ACHN (cell line): Measurements from ENCODE around the gene TEX35.

ENCODE experiments used
- DNase-seq: peaks from one replicate; pipeline ENCODE4 v3.0.0-alpha.2; 2015
- in situ Hi-C: cut with HindIII; loops from 2 replicates; pipeline ENCODE4 v1.10.0; 2017; ENCODE audit warnings: low sequenced_read_pairs, low pct_ligation_motif_present, low pct_unique_long_range_greater_than_20kb

TEX35 gene

DNA sequence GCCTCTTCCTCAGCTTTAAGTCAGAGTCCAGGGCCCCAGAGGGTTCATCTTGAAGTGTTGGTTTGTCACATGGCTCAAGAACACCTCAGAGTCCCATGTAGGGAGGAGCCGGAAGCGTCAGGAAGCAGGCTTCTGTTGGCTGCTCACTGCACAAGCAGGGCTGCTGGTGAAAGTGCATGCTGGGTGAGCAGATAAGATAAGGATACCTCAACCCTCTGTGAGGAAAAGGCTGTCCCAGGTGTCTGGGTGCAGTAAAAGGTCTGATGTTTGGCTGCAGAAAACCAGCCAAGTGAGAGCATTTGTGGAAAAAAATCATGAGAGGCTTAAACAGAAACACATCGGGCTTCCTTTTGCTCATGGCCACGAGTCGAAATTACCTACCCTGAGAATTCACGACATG, 6.2 kb upstream of the TEX35 start:
- DNase-seq = no peak
- in situ Hi-C loops = no loop called here

DNA sequence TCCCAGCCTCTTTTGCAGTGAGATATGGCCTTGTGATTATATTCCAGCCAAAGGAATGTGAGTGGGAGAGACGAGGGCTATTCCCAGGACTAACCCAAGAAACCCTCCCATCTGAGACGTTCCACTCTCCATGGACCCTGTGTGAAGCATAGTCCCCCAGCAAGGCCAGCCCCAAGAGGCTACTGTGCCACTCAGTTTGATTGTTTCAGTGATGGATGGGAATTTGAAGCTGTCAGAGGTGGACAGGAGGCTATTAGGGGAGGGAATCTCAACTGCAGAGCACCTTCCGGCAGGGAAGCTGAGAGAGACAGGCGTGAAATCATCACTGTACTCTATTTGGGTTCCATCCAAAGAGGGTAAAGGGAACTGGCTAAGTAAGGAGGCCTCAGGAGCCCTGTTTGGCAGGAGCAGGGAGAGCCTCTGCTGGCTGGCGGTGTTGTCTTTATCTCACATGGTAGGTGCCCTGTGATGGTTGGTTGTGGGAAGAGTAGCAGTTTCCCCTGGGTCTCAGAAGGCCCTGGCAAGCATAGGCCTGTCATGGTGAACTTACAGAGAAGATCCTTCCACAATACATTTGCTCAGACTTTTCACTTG, 3.4 kb upstream of the TEX35 start:
- in situ Hi-C loops = no loop called here

DNA sequence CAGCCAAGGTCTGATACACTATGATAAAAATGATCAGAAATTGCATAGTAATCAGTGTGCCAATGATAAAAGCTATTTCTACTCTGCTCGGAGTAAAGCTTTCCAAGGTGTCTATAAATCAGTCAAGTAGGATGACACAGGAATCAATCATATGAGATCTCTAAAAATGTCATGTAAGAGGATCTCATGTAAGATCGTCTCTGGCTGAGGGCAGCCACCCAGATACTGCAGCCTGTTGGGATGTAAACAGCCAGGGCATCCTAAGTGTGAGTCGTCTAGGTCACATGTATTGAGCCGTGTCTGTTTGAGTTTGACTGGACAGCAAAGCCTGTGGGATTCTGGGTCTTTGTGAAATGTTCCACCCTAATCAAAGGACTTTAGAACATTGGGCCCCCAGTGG, 2.8 kb upstream of the TEX35 start:
- in situ Hi-C loops = no loop called here
- no peak for DNase-seq

More for the DNA sequence above, 3.4 kb upstream of the TEX35 start:
- no peak for DNase-seq

DNA sequence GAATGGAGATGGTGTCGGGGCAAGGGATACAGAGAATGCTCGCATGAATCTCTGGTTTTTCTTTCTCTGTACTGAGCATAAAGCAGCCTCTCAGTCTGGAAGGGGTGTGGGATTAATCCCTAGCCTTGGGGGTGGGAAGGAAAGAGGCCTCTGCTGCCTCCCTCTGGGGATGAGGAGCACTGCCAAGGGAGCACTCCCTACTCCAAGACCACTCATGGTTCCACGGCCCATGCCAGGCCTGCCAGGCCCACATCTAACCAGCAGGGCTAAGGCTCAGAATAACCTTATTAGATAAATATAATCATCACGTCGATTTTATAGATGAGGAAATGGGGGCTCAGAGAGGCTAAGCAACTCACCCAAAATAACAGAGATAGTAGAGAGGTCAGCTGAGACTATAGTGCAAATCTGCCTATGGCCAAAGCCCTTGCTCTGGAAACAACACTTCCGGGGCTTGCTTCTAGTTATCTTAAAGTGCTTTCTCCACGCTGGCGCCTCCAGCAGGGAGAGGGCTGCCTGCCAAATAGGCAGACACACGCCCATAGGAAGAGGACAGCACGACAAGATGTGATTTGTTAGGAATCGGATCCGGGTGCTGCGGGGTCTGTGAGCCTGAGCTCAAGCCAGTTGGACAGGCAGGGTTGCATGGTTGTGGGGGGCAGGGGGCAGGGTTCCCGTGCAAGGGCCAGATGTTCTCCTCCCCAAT, 522 bp downstream of the TEX35 start:
- DNase-seq = no peak
- in situ Hi-C loops = no loop called here

DNA sequence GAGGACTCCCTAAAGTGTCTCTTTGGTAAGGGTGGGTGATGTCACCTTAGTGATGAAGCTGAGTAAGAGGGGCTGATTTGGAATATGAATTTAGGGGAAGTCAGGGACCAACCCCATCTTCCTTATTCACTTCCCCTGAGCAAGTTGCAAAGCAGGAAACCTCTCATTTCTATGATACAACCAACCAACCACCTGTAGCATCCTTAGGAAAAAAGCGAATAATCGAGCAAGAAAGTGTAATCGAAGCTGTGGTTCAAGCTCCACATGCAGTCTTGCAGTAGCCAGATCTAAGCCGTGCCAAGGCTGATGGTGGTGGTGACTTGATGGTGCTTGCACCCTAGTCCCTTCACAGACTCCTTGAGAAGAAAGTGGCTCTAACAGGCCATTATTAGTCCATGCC, 3.2 kb downstream of the TEX35 start:
- no peak for DNase-seq
- in situ Hi-C loops = no loop called here

DNA sequence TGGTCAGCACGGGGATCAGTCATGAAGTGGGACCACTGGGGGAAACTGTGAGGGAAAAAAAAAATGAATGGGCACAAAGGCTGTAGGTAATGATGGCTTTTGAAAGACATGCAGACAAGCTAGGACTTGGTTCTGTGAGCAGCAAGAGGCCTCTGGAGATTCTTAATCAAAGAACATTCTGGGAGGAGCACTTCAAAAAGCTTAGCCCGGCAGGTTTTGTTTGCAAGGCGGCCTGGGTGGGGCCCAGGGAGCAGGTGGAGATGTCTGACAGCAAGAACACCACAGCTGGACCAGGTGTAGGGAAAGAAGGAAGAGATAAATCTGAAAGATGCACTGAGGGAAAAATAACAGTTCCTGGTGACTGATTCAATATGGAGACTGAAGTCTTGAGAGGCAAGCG, 6.0 kb downstream of the TEX35 start:
- no peak for DNase-seq
- in situ Hi-C loops = no loop called here

DNA sequence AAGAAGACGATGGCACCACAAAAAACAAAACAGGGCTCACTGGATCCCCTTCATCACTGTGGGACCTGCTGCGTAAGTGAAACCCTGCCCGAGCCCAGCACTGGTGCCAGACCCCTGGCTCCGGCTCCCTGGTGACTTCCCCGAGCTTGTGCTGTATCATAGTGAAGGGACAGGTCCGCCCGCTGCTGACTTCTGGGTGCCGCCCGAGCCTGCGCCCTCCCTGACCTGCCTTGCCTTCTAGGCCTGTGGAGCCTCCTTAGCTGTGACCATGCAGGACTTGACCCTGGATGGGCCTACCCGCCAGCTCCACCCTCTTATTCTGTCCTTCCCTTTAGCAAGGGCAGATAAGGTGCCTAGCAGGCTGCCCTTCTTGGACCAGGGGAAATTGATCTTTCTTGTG, 7.9 kb downstream of the TEX35 start:
- in situ Hi-C loops = no loop called here
- no peak for DNase-seq

DNA sequence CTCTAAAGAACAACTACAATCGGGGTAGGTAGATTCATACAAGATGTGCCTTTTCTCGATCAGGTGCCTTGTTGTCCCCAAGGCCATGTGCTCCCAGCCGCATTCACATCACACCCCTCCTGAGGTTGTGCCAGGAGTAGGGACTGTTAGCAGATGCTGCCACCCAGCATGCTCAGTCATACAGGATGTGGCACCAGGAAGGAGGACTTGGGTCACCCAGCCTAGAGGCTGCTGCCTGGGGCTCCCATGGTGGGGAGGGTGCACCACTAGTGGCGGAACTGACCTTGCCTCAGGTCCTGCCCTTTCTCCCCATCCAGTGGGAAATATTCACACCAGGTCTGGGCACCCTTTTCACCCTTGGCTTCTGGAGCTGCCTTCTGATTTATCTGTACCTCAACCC, 8.3 kb downstream of the TEX35 start:
- no peak for DNase-seq
- in situ Hi-C loops = no loop called here

DNA sequence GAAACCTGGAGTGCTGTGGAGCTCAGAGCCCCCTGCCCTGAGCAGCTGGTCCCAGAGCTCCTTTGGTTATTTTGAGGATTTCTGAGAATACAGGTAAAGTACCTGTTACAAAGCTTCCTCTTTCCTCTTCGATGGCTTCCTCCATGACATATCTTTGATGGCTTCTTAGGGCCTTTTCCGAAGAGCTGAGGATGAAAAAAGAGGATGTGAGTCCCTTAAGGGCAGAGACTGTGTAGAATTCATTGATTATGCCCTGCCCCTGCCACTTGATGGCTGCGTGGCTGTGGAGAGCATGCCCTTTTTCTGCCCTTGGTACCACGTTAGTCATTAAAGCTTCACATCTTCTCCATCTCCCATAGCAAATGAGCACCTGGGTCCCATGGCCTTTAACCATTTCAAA, 14.2 kb downstream of the TEX35 start:
- in situ Hi-C loops = loop anchor here (25.0 kb wide), 1 partner anchor 485 kb away; no protein-coding TSS in a partner anchor
- no peak for DNase-seq

DNA sequence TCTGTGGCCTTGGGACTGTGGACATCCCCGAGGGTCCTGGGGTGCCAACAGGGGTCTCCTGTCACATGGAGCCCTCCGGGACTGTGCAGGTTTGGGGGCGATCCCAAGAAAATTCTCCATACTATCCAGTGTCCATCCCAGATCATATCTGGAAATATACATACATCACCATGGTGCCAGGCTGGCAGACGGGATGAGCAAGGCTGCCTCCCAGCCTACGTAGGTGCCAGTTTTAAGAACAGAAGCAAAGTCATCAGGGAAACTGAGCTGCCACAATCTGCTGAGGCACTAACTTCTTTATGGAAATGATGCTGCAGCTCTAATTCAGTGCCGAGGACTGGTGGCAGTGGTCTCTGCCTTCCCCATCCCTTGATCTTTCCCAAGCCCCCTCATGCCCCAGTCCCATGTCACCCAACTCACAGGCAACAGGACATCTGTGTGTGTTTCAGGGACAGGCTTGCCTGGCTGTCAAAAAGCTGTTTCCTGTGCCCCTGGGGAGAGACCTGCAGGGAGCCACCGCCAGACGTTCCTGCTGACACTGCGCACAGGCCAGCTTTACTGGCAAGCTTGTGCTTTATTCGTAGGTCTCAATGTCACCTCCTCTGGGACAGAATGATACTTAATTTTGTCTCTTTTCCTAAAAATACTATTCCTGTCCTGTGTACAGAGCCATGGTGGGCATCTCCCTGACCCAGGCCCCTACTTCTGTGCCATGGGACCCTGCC, 15.5 kb downstream of the TEX35 start:
- in situ Hi-C loops = loop anchor here (25.0 kb wide), 1 partner anchor 484 kb away; no protein-coding TSS in a partner anchor
- DNase-seq = no peak

DNA sequence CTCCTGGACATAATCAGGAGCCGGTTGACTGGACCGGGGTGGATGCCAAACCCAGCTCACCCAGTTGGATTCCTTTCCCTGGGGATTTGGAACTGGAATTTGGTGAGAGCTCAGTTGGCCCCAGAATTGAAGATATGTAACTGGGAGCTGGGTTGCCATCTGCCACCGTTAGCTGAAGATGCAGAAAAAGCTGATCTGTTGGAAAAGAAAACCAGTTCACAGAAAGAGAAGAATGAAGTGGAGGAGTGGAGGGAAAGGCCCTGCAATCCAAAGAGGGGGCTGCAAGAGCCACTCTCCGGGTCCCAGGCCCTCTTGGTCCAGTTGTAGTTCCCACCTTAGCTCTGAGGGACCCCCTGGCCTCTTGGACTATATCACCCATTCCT, 16.0 kb downstream of the TEX35 start:
- in situ Hi-C loops = loop anchor here (25.0 kb wide), 1 partner anchor 483 kb away; no protein-coding TSS in a partner anchor
- DNase-seq = no peak

DNA sequence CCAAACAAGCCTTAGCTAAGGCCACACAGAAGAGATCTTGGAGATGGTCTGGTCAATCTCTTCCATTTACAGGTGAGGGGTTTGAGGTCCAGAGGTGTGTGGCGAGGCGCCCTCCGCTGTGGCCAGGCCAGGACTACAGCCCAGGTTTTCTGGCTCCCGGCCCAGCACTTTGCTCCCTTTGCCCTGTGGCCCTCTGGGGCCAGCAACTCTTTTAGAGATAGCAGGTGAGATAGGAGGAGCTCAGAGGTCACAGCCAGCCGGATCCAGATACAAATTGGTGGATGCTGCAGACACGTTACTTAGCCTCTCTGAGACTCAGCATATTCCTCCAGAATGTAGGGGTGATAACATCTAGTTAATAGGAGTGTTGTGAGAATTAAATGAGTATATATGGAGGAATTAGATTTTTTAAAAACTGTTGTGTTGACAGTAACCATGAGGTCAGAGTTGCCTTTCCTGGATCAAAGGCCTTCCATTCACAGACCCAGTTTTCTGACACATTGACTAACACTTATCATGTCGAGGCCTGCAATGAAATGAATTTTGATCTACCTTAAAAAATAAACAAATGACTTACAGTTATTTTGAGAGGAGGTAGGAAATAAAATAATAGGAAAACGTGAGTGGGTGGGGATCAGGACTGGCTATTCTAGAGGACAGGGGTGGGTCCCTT, 16.6 kb downstream of the TEX35 start:
- no peak for DNase-seq
- in situ Hi-C loops = loop anchor here (25.0 kb wide), 1 partner anchor 483 kb away; no protein-coding TSS in a partner anchor

DNA sequence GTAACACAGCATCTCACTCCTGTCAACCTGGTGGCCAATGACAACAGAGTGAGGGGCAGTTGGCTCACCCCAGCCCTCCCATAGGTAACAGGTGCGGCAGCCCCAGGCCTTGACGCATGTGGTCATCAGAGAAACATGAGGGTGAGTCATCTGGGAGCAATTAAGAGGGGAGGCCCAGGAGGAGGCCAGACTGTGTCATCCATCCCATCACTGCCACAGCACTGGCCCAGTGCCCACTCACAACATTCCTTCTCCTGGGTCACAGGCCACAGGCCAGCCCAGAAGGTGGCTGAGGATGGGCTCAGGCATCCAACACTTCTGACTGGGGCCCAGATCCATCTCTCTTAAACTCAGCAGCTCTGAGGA, 17.1 kb downstream of the TEX35 start:
- in situ Hi-C loops = loop anchor here (25.0 kb wide), 1 partner anchor 482 kb away; no protein-coding TSS in a partner anchor
- DNase-seq = peak; percentile 88

DNA sequence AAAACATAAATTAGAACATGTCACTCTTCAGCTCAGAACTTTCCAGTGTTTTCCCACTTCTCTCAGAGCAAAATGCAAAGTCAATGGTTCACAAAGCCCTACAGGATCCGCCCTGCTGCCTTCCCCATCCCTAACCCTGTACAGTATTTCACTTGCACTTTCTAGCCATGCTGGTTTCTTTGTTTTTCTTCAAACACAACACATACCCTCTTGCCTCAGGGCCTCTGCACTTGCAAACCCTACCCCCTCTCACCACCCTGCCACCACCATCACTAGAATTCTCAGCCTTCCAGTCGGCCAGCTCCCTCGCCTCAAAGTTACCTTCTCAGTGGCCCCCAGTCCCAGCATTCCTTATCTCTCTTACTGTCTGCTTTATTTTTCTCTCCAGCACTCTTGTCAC, 17.6 kb downstream of the TEX35 start:
- DNase-seq = no peak
- in situ Hi-C loops = loop anchor here (25.0 kb wide), 1 partner anchor 482 kb away; no protein-coding TSS in a partner anchor

DNA sequence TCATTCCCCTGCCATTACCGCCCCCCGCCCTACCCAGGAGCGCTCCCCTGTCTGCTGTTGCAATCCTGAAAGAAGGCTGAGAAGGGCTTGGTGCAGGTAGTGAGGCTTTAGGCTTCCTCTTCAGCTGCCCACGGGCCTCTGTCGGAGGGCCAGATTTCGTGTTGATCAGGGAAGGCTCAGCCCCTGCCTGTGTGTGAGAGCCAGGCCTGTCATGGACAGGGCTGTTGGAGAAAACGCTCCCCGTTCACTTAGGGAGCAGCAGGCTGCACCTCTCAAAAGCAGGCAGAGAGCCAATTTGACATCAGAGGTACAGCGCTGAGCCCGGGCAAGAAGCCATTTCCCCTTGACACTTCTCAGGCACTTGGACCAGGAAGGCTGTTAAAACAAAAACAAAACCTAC, 19.0 kb downstream of the TEX35 start:
- in situ Hi-C loops = loop anchor here (25.0 kb wide), 1 partner anchor 480 kb away; no protein-coding TSS in a partner anchor
- no peak for DNase-seq

DNA sequence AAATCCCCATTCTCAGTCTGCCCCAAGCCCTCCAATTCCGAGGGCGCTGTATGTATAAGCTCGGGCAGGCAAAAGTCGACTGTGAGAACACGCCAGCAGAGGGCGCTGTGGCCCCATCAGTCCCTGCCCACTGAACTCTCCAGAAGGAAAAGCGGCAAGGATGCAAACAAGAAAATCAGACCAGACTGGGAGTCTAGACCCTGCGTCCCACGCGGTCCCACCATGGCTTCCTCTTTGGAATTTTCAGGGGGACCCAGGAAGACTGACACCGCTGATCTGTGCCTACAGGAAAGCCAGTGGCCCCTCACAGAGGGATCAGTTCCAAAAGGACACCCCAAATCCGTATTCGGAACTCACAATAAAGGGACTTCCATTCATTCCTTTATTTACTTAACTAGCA, 19.5 kb downstream of the TEX35 start:
- peak; percentile 85 for DNase-seq
- in situ Hi-C loops = loop anchor here (25.0 kb wide), 1 partner anchor 480 kb away; no protein-coding TSS in a partner anchor

DNA sequence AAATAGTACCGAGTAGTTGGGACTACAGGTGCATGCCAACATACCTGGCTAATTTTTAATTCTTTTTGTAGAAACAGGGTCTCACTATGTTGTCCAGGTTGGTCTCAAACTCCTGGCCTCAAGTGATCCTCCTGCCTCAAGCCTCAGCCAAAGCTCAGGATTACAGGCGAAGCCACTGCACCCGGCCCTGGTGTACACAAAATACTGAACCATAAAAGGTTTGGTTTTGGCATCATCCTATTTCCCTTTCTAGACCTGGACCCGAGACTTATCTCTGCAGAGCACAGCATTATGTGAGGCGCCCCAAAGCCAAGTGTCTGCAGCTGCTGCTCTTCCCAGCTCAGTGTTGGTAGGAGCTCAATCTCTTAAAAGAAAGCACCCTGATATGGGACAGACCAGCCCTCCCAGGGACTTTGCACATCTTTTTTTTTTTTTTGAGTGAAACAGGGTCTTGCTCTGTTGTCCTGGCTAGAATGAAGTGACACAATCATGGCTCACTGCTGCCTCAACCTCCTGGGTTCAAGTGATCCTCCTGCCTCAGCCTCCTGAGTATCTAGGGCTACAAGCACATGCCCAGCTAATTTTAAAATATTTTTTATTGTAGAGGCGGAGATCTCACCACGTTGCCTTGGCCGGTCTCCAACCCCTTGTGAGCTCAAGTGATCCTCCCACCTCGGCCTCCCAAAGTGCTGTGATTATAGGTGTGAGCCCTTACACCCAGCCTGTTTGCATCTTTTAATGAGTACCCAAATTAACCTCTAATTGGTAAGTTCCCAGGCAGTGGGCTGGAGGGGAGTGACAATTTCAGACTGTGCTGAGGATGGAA, 20.4 kb downstream of the TEX35 start:
- in situ Hi-C loops = loop anchor here (25.0 kb wide), 1 partner anchor 479 kb away; no protein-coding TSS in a partner anchor
- no peak for DNase-seq
